Heart left ventricle (tissue), 13 donors: ENCODE data around the gene LINGO3.

Experiments used
- POLR2A ChIP-seq, 2 donors: fragments of 450-650 bp; IDR thresholded peaks; one replicate each; pipeline ENCODE4 v1.6.1; 2017; ENCODE audit warnings: antibody characterized with exemption in 2 of 2, mild to moderate bottlenecking in 2 of 2, moderate library complexity in 2 of 2
- TF ChIP-seq, protein P1 (sequence below), 12 donors: fragments of 200-600 bp; sonication (generic) in 4 of 12; IDR thresholded peaks; one replicate each; pipeline versions ENCODE4 v1.5.0 to v1.8.0; 2018 to 2022; ENCODE audit warnings: antibody characterized with exemption in 12 of 12, mild to moderate bottlenecking in 5 of 12
- donor health status: ischemic (EF 13 %, LVEDD 7.1; RV severe dilation, severe dysfunction).
- donor health status: DM: no; HTN: yes; CAD: no.
- donor health status: DM: no; HTN: no; CAD: no.
- donor health status: ischemic (EF 25% LVEDD 6.9; RV normal size, moderate dysfunction).
- donor health status: ischemic (EF 25% LVEDD 5.7; RV mildly dilated, moderate dysfunction).
- donor health status: ischemic (EF 35%, LVEDD 5.7; RV mildly dilated, moderate dysfunction).
- donor health status: nonischemic (EF 11% LVEDD 7.7; RV severe dilation, severe dysfunction).
- donor health status: DM: yes; HTN: yes; CAD: no.
- donor health status: PGD.
- donor health status: ischemic (EF 29% LVEDD 5.4; RV normal size, mild dysfunction).
- donor health status: nonischemic (EF 23%, LVEDD 6.1; RV moderate dilation, normal function).

DNA sequence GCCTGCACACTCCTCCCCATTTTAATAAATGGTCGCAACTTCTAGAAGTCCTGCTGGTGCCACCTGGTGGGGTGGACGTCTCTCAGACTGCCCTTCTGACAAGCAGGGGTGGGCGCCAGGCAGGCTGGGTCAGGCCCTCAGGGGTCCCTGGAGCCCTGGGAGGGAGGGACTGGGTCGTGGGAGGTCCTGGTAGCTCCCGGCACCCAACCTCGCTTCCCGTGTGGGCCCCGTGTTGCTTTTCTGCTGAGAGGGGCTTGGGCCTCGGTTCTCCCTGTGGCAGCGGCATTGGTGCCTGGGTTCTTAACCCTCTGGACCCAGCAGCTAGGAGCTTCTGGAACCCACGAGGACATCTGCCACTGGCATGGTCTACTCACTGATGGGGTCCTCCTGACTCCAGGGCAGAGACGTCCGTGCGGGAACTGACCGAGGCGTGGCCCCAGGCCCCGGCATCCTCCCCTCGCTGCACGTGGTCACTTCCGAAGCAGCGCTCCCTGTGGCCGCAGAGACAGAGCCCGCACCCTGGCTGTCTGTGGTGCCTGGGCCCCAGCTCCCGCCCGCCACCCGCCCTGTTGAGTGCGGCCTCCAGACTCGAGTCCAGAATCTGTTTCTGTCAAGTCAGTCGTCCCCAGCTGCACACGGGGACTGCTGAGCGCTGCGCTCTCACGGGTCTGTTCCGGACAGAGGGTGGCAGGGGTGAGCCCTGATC is 46.1 kb upstream of the LINGO3 start:
- no peak for TF ChIP-seq POLR2A (IDR thresholded peaks at IDR 0.05)
- TF ChIP-seq, protein P1, sequence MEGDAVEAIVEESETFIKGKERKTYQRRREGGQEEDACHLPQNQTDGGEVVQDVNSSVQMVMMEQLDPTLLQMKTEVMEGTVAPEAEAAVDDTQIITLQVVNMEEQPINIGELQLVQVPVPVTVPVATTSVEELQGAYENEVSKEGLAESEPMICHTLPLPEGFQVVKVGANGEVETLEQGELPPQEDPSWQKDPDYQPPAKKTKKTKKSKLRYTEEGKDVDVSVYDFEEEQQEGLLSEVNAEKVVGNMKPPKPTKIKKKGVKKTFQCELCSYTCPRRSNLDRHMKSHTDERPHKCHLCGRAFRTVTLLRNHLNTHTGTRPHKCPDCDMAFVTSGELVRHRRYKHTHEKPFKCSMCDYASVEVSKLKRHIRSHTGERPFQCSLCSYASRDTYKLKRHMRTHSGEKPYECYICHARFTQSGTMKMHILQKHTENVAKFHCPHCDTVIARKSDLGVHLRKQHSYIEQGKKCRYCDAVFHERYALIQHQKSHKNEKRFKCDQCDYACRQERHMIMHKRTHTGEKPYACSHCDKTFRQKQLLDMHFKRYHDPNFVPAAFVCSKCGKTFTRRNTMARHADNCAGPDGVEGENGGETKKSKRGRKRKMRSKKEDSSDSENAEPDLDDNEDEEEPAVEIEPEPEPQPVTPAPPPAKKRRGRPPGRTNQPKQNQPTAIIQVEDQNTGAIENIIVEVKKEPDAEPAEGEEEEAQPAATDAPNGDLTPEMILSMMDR (IDR thresholded peaks at IDR 0.05): no peak
